K562 (cell line): ENCODE measurements around the gene HELLS. TPM values are rescaled to one million over a fixed set of nuclear protein-coding genes. Genes with fewer than 3 reads are reported as not detected.

ENCODE experiments used
- ATAC-seq: fragments of 200-7000 bp; cut with Tn5 transposase; 3 replicates; pipeline ENCODE4 v1.9.1; 2020; ENCODE audit warnings: moderate library complexity
- BruUV-seq: library from RNA; stranded (reverse); fragments of 400-500 nt; replicated peaks from 2 replicates; lab custom pipeline; 2021; lab: Mats Ljungman, UMichigan
- CTCF ChIA-PET: fragments of 300-600 bp; formaldehyde crosslinking; extraction: SDS; loops from one replicate; lab custom pipeline; 2021; ENCODE audit warnings: low intra/inter-chr PET ratio; lab: Yijun Ruan, JAX
- POLR2A ChIA-PET: fragments of 300-600, 350-650 bp; sonication (Branson Sonifier 250); formaldehyde crosslinking; extraction: SDS; loops from one replicate; lab custom pipeline; 2021; ENCODE audit warnings: antibody characterized with exemption, inconsistent platforms; lab: Yijun Ruan, JAX
- DNase-seq, 4 experiments: peaks; one replicate each; pipeline versions ENCODE4 v3.0.0 to v3.0.0-alpha.2; 2011 to 2018; ENCODE audit warnings: low spot score in 3 of 4, mixed read lengths in 3 of 4; ENCODE audit errors: extremely low read depth in 1 of 4
- FAIRE-seq: peaks from 2 replicates; lab custom pipeline; 2011; peaks lifted over from hg19 to GRCh38; lab: Jason Lieb, UNC
- H2AFZ ChIP-seq: 2 replicates; pipeline ENCODE4 v1.6.0; 2011; ENCODE audit warnings: low read depth, low read length, control low read depth, inconsistent platforms
- H3K27ac ChIP-seq: fragments of 200-600 bp; 3 replicates; pipeline ENCODE4 v1.8.0; 2011; ENCODE audit warnings: low read depth, mild to moderate bottlenecking, control low read depth, inconsistent platforms, low read length, moderate library complexity, mixed read lengths; ENCODE audit errors: extremely low read depth
- H3K27me3 ChIP-seq, 2 experiments: fragments of 300-600 bp in 1 of 2; 2 replicates in 1 of 2; 3 replicates in 1 of 2; pipeline versions ENCODE4 v1.6.0 to v1.8.0; 2011; ENCODE audit warnings: inconsistent platforms in 2 of 2, low read length in 2 of 2, mild to moderate bottlenecking in 1 of 2, mixed read lengths in 1 of 2, moderate library complexity in 1 of 2; ENCODE audit not compliant: control insufficient read depth in 2 of 2, insufficient read depth in 2 of 2
- H3K36me3 ChIP-seq: fragments of 300-600 bp; 3 replicates; pipeline ENCODE4 v1.8.0; 2011; ENCODE audit warnings: mild to moderate bottlenecking, low read length, inconsistent platforms; ENCODE audit not compliant: control insufficient read depth, insufficient read depth
- H3K4me1 ChIP-seq, 2 experiments: fragments of 200-600 bp in 1 of 2; replicated peaks in 1 of 2; 2 replicates in 1 of 2; 3 replicates in 1 of 2; pipeline versions ENCODE4 v1.5.1 to v1.8.0; 2011; ENCODE audit warnings: inconsistent platforms in 2 of 2, low read length in 2 of 2, mild to moderate bottlenecking in 1 of 2, mixed read lengths in 1 of 2, moderate library complexity in 1 of 2; ENCODE audit not compliant: control insufficient read depth in 2 of 2, insufficient read depth in 2 of 2
- H3K4me2 ChIP-seq: 2 replicates; pipeline ENCODE4 v1.6.1; 2011; ENCODE audit warnings: low read length, control low read depth, inconsistent platforms, mixed read lengths; ENCODE audit not compliant: insufficient read depth
- H3K4me3 ChIP-seq: fragments of 200-600 bp; sonication (generic), shearing (Covaris generic); 2 replicates; pipeline ENCODE4 v1.5.1; 2016; ENCODE audit warnings: control low read depth, inconsistent platforms
- H3K79me2 ChIP-seq: fragments of 200-600 bp; 3 replicates; pipeline ENCODE4 v1.8.0; 2011; ENCODE audit warnings: low read length, inconsistent platforms; ENCODE audit not compliant: control insufficient read depth, insufficient read depth
- H3K9ac ChIP-seq, 2 experiments: 2 replicates each; pipeline versions ENCODE4 v1.6.0 to v1.6.1; 2011; ENCODE audit warnings: low read depth in 2 of 2, low read length in 2 of 2, control low read depth in 1 of 2, inconsistent platforms in 1 of 2, mild to moderate bottlenecking in 1 of 2, mixed read lengths in 1 of 2; ENCODE audit not compliant: insufficient read depth in 1 of 2
- H3K9me1 ChIP-seq: one replicate; pipeline ENCODE4 v1.6.0; 2011; ENCODE audit warnings: inconsistent platforms, mild to moderate bottlenecking, low read length, moderate library complexity; ENCODE audit not compliant: control insufficient read depth, insufficient read depth
- H3K9me3 ChIP-seq: replicated peaks from 2 replicates; pipeline ENCODE4 v1.5.1; 2011; ENCODE audit warnings: low read depth, low read length, inconsistent platforms; ENCODE audit not compliant: control insufficient read depth, insufficient read depth
- H4K20me1 ChIP-seq: replicated peaks from 2 replicates; pipeline ENCODE4 v1.6.1; 2011; ENCODE audit warnings: low read length, inconsistent platforms, mixed read lengths; ENCODE audit not compliant: control insufficient read depth, insufficient read depth
- CBFA2T2 ChIP-seq: fragments of 450-650 bp; conservative IDR thresholded peaks from 2 replicates; pipeline ENCODE4 v1.6.1; 2017; ENCODE audit warnings: mild to moderate bottlenecking
- CC2D1A ChIP-seq: fragments of 450-650 bp; IDR thresholded peaks from 2 replicates; pipeline ENCODE4 v1.6.1; 2017; ENCODE audit warnings: mild to moderate bottlenecking
- E2F8 ChIP-seq: fragments of 450-650 bp; IDR thresholded peaks from 2 replicates; pipeline ENCODE4 v1.7.1; 2018; ENCODE audit warnings: mild to moderate bottlenecking, low read depth; ENCODE audit not compliant: partially characterized antibody
- ESRRB ChIP-seq: fragments of 250-450 bp; sonication (Bioruptor Pico); IDR thresholded peaks from 2 replicates; pipeline ENCODE4 v1.5.0; 2020; ENCODE audit warnings: mild to moderate bottlenecking, moderate library complexity, borderline replicate concordance
- KDM2B ChIP-seq: fragments of 250-450 bp; sonication (Bioruptor Pico); IDR thresholded peaks from 2 replicates; pipeline ENCODE4 v1.8.0; 2021; ENCODE audit warnings: mild to moderate bottlenecking, moderate library complexity
- NFATC3 ChIP-seq: fragments of 450-650 bp; IDR thresholded peaks from 2 replicates; pipeline ENCODE4 v1.6.1; 2017; ENCODE audit warnings: mild to moderate bottlenecking
- NFIX ChIP-seq: fragments of 250-450 bp; sonication (Bioruptor Pico); IDR thresholded peaks from 2 replicates; pipeline ENCODE4 v1.4.0; 2020; ENCODE audit warnings: low read depth, mild to moderate bottlenecking, moderate library complexity
- PKNOX1 ChIP-seq: fragments of 450-650 bp; IDR thresholded peaks from 2 replicates; pipeline ENCODE4 v1.6.1; 2016
- TEAD4 ChIP-seq, 2 experiments: sonication (generic) in 1 of 2; formaldehyde crosslinking in 1 of 2; IDR thresholded peaks; 2 replicates each; pipeline versions ENCODE4 v1.6.1 to v1.8.0; 2012 to 2022; ENCODE audit warnings: borderline replicate concordance in 1 of 2, inconsistent platforms in 1 of 2, low read length in 1 of 2, mild to moderate bottlenecking in 1 of 2, missing genetic modification reagents in 1 of 2
- TFAP4 ChIP-seq: sonication (generic); formaldehyde crosslinking; IDR thresholded peaks from 2 replicates; pipeline ENCODE4 v1.8.0; 2022; ENCODE audit warnings: missing genetic modification reagents, mild to moderate bottlenecking, moderate library complexity, borderline replicate concordance
- THRA ChIP-seq: fragments of 450-650 bp; IDR thresholded peaks from 2 replicates; pipeline ENCODE4 v1.6.1; 2017; ENCODE audit warnings: mild to moderate bottlenecking, moderate library complexity
- ZNF124 ChIP-seq: sonication (generic); formaldehyde crosslinking; IDR thresholded peaks from 2 replicates; pipeline ENCODE4 v1.8.1; 2022; ENCODE audit warnings: missing genetic modification reagents
- ZNF398 ChIP-seq: fragments of 250-450 bp; sonication (Bioruptor Pico); IDR thresholded peaks from 2 replicates; pipeline ENCODE4 v1.8.0; 2021; ENCODE audit warnings: moderate library complexity, mild to moderate bottlenecking, inconsistent platforms
- WGBS: fragments of 100-300 bp; shearing (Covaris generic); methylation state at CpG from one replicate; pipeline ENCODE4 v1.1.6; 2016; ENCODE audit warnings: low coverage, mixed read lengths; ENCODE audit not compliant: insufficient coverage; ENCODE audit errors: missing lambda C conversion rate; 5-methylcytosine and 5-hydroxymethylcytosine counted together
- in situ Hi-C: fragments of 300-500 bp; cut with MboI; formaldehyde crosslinking; loops from 4 replicates; pipeline ENCODE4 v1.15.0; 2018; ENCODE audit warnings: inconsistent platforms, mixed read lengths
- intact Hi-C: fragments of 100-400 bp; cut with micrococcal nuclease; formaldehyde crosslinking; loops from 2 replicates; pipeline ENCODE4 v1.14.2; 2022
- polyA plus RNA-seq, 8 experiments: library from polyadenylated mRNA; depleted of rRNA in 4 of 8; stranded (reverse) in 5 of 8; unstranded in 3 of 8; fragments of >200 nt; fragmentation: Nextera tagmentation in 2 of 8; fragmentation: Illumina TruSeq in 1 of 8; extraction: Ambion mirVana in 2 of 8; extraction: Trizol in 1 of 8; gene quantifications; 2 replicates each; pipeline versions ENCODE4 v1.2.1 to v1.2.3, GENCODE V29; 2011 to 2014; ENCODE audit warnings: inconsistent platforms in 1 of 8, missing spikeins in 1 of 8
- total RNA-seq, 7 experiments: library from RNA; depleted of rRNA in 6 of 7; stranded (reverse); fragments of >200 nt in 6 of 7; fragmentation: Illumina TruSeq in 2 of 7; extraction: Trizol in 2 of 7; gene quantifications; 2 replicates each; pipeline versions ENCODE4 v1.2.1 to v1.2.3, GENCODE V29; 2011 to 2021; ENCODE audit warnings: low replicate concordance in 1 of 7

The HELLS gene
- total and polyA plus RNA-seq, 9 of the 15 experiments (the other 6 are each of a cell fraction or from before 2014, with no cell fraction given): 8.8 to 52.1 (median 24.7) TPM

GRCh38 chr10:94571528-94571927, 25.9 kb downstream of the HELLS start:
- CTCF ChIA-PET: no interaction called here
- H3K9me1 ChIP-seq: no peaks in the 10 kb centered on the region
- H3K4me2 ChIP-seq: no peak overlapping the region
- no peaks in the 10 kb centered on the region for H3K27me3 ChIP-seq
- BruUV-seq: no TSS peak
- DNase-seq: no peak
- POLR2A ChIA-PET: no interaction called here
- H2AFZ ChIP-seq: no peak overlapping the region
- no peak overlapping the region for H3K27ac ChIP-seq
- H3K4me1 ChIP-seq: no peaks in the 10 kb centered on the region
- peaks cover 57% of the 10 kb centered on the region; the same call in 2 of the 3 replicates for H3K36me3 ChIP-seq
- H3K9me3 ChIP-seq: no peaks in the 10 kb centered on the region
- H3K79me2 ChIP-seq: no peaks in the 10 kb centered on the region
- in situ Hi-C loops: no loop called here
- WGBS: 90% methylated on average over 3 of the region's 3 CpGs
- no peak for ATAC-seq
- H3K4me3 ChIP-seq: no peak overlapping the region
- FAIRE-seq: no peak
- intact Hi-C loops: no loop called here
- H3K9ac ChIP-seq: no peak overlapping the region
- H4K20me1 ChIP-seq: no peaks in the 10 kb centered on the region
- TF ChIP-seq ZNF398 (CRISPR knock-in tag) (no peak), THRA (no peak), NFIX (CRISPR knock-in tag) (no peak), PKNOX1 (no peak), CBFA2T2 (no peak), ZNF124 (CRISPR knock-in tag) (no peak), E2F8 (no peak), TFAP4 (no peak), CC2D1A (no peak), ESRRB (CRISPR knock-in tag) (no peak), KDM2B (CRISPR knock-in tag) (no peak), TEAD4 (IDR thresholded peaks at IDR 0.05; ENCODE audit: low read length) (no peak), TEAD4 (CRISPR knock-in tag; IDR thresholded peaks at IDR 0.05; ENCODE audit: borderline replicate concordance) (no peak), NFATC3 (no peak)
